HG03039 (cell line): Measurements from ENCODE around the gene TPPP2.

ENCODE experiments used
- ATAC-seq: cut with Tn5 transposase; IDR thresholded peaks from one replicate; pipeline ENCODE4 v1.9.1; 2021; ENCODE audit warnings: mild to moderate bottlenecking, moderate library complexity; ENCODE audit not compliant: unreplicated experiment

The TPPP2 gene

GRCh38 chr14:21016413-21017190, 13.4 kb upstream of the TPPP2 start:
- no peak for ATAC-seq

GRCh38 chr14:21017528-21018245, 12.3 kb upstream of the TPPP2 start:
- no peak for ATAC-seq

- no peak for ATAC-seq
Observed at GRCh38 chr14:21018286-21018685, 11.7 kb upstream of the TPPP2 start.

GRCh38 chr14:21018781-21019180, 11.2 kb upstream of the TPPP2 start:
- ATAC-seq = no peak

GRCh38 chr14:21019366-21019765, 10.7 kb upstream of the TPPP2 start:
- ATAC-seq = no peak

GRCh38 chr14:21020977-21021545, 9.0 kb upstream of the TPPP2 start:
- ATAC-seq = no peak

- ATAC-seq = no peak
Observed at GRCh38 chr14:21022686-21023085, 7.3 kb upstream of the TPPP2 start.

- ATAC-seq = no peak
Observed at GRCh38 chr14:21023174-21023573, 6.8 kb upstream of the TPPP2 start.

- no peak for ATAC-seq
Observed at GRCh38 chr14:21023817-21024584, 6.0 kb upstream of the TPPP2 start.

GRCh38 chr14:21024585-21025370, 5.2 kb upstream of the TPPP2 start, which contains the start of gene NDRG2:
Gene NDRG2, minus strand, starts transcription at chr14:21025061. Its CDS starts 1,746 bp downstream, at chr14:21023315.
- ATAC-seq = no peak

- no peak for ATAC-seq
Observed at GRCh38 chr14:21025371-21026273, 4.4 kb upstream of the TPPP2 start.

GRCh38 chr14:21026274-21026987, 3.6 kb upstream of the TPPP2 start:
- ATAC-seq = no peak

GRCh38 chr14:21026988-21027315, 3.1 kb upstream of the TPPP2 start:
- no peak for ATAC-seq

- no peak for ATAC-seq
Observed at GRCh38 chr14:21030531-21030930, 514 bp downstream of the TPPP2 start.

- ATAC-seq = no peak
Observed at GRCh38 chr14:21032326-21033132, 2.5 kb downstream of the TPPP2 start.

GRCh38 chr14:21033133-21033698, 3.2 kb downstream of the TPPP2 start:
- ATAC-seq = no peak

GRCh38 chr14:21034707-21035106, 4.7 kb downstream of the TPPP2 start, which contains the start of gene RNASE13:
Gene RNASE13, minus strand, starts transcription at chr14:21034807. Its CDS starts 519 bp downstream, at chr14:21034288.
- ATAC-seq = no peak

GRCh38 chr14:21036751-21037150, 6.7 kb downstream of the TPPP2 start:
- no peak for ATAC-seq
